Measurements from ENCODE around the gene EMSY.

DNA sequence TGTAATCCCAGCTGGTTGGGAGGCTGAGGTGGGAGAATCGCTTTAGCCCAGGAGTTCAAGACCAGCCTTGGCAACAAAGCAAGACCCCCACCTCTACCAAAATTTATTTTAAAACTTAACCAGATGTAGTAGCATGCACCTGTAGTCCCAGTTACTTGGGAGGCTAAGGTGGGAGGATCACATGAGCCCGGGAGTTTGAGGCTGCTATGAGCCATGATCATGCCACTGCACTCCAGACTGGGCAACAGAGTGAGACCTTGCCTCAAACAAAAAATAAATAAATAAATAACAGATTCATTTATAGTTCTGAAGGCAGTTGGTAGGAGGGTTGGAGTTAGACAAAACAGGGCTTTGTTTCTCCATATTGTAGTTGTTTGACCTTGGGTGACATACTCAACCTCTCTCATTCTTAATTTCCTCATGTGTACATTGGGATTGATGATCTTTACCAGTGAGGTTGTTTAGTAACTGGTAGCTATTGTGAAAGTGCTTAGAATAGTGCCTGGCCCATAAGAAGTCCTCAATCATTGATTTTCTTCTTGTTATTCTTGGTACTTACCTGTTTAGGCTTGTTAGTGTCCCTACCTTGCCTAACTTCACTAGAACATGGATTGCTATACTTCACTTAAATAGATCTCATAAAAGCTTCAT is 79.1 kb downstream of the EMSY start:
- TF ChIP-seq, protein P1, sequence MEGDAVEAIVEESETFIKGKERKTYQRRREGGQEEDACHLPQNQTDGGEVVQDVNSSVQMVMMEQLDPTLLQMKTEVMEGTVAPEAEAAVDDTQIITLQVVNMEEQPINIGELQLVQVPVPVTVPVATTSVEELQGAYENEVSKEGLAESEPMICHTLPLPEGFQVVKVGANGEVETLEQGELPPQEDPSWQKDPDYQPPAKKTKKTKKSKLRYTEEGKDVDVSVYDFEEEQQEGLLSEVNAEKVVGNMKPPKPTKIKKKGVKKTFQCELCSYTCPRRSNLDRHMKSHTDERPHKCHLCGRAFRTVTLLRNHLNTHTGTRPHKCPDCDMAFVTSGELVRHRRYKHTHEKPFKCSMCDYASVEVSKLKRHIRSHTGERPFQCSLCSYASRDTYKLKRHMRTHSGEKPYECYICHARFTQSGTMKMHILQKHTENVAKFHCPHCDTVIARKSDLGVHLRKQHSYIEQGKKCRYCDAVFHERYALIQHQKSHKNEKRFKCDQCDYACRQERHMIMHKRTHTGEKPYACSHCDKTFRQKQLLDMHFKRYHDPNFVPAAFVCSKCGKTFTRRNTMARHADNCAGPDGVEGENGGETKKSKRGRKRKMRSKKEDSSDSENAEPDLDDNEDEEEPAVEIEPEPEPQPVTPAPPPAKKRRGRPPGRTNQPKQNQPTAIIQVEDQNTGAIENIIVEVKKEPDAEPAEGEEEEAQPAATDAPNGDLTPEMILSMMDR (IDR thresholded peaks at IDR 0.05), result no peak
- TF ChIP-seq POLR2A (IDR thresholded peaks at IDR 0.05) (no peak), POLR2AphosphoS5 (IDR thresholded peaks at IDR 0.05) (no peak)

Measured in prostate gland (tissue), 2 donors.